ENCODE measurements around the gene ESR2. TPM values are rescaled to one million over a fixed set of nuclear protein-coding genes. Genes with fewer than 3 reads are reported as not detected.

Gene ESR2
- total RNA-seq, 1 donor from 2014 or later, result 0.31 TPM

DNA sequence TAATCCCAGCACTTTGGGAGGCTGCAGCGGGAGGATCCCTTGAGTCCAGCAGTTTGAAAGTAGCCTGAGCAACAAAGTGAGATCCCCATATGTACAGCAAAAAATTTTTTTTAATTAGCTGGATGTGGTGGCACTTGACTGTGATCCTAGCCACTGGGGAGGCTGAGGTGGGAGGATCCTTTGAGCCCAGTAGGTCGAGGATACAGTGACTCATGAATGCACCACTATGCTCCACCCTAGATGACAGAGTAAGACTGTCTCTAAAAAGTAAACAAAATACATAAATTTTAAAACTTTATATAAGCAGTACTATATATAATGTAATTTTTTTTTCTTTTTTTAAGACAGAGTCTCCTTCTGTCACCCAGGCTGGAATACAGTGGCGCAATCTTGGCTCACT is 115.4 kb downstream of the ESR2 start:
- H3K27ac Mint-ChIP-seq, result no peak overlapping the region
- peaks cover 24% of the 10 kb centered on the region for H3K36me3 Mint-ChIP-seq
- peaks cover 2% of the 10 kb centered on the region for H3K4me1 Mint-ChIP-seq
- DNase-seq (ENCODE audit: low spot score in 2 of 2, unreplicated experiment in 2 of 2), result no peak
- H3K4me3 Mint-ChIP-seq, result no peak overlapping the region
- no peaks in the 10 kb centered on the region for H3K9me3 Mint-ChIP-seq
- no peaks in the 10 kb centered on the region for H3K27me3 Mint-ChIP-seq (ENCODE audit: low read depth)
- TF ChIP-seq, protein P1, sequence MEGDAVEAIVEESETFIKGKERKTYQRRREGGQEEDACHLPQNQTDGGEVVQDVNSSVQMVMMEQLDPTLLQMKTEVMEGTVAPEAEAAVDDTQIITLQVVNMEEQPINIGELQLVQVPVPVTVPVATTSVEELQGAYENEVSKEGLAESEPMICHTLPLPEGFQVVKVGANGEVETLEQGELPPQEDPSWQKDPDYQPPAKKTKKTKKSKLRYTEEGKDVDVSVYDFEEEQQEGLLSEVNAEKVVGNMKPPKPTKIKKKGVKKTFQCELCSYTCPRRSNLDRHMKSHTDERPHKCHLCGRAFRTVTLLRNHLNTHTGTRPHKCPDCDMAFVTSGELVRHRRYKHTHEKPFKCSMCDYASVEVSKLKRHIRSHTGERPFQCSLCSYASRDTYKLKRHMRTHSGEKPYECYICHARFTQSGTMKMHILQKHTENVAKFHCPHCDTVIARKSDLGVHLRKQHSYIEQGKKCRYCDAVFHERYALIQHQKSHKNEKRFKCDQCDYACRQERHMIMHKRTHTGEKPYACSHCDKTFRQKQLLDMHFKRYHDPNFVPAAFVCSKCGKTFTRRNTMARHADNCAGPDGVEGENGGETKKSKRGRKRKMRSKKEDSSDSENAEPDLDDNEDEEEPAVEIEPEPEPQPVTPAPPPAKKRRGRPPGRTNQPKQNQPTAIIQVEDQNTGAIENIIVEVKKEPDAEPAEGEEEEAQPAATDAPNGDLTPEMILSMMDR (IDR thresholded peaks at IDR 0.05; ENCODE audit: unreplicated experiment), result no peak

GRCh38 chr14:64176330-64176729 is 117.8 kb downstream of the ESR2 start:
- Mint-ChIP-seq H3K27ac (no peak overlapping the region), H3K4me1 (peaks cover 2% of the 10 kb centered on the region), H3K9me3 (no peaks in the 10 kb centered on the region), H3K36me3 (peaks cover 26% of the 10 kb centered on the region), H3K27me3 (ENCODE audit: low read depth) (no peaks in the 10 kb centered on the region), H3K4me3 (no peak overlapping the region)
- DNase-seq (ENCODE audit: low spot score in 2 of 2, unreplicated experiment in 2 of 2), result no peak
- TF ChIP-seq, protein P1 (IDR thresholded peaks at IDR 0.05; ENCODE audit: unreplicated experiment), result no peak

DNA sequence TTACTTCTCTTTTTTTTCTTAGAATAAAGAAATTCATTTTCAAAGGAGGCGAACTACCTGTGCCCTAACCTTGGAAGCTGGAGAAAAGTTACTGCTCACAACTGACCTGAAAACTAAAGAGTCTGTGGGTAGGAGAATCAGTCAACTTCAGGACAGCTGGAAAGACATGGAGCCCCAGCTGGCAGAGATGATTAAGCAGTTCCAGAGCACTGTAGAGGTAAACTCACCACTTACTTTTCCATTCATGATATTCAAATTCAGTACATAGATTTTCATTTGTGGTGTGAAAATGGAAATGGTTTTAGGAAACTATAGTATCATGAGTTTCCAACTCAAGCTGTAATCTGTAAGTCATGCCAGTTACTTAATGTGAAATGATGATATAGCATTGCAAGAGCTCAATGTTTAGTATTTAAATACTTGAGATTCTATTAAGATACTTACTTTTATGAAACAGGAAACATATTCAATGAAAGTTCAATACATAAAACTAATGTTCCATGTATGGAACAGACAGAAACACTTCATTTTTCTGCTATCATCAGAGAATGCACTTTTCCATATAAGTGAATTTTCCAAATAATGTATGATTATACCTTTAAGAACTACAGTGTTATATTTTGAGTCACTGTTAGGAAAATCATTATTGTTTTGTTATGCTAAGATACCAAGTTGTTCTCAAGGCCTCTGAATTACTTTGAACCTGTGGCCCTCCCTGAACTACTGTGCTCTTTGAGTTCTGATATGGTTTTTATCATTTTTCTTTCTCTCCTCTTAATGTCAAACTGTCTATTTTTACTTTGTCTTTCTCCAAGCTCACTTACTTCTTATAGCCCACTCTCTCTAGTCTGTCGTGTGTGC is 119.0 kb downstream of the ESR2 start:
- TF ChIP-seq, protein P1 (IDR thresholded peaks at IDR 0.05; ENCODE audit: unreplicated experiment), result no peak
- Mint-ChIP-seq H3K4me3 (no peak overlapping the region), H3K9me3 (no peaks in the 10 kb centered on the region), H3K36me3 (peaks cover 26% of the 10 kb centered on the region), H3K4me1 (peaks cover 2% of the 10 kb centered on the region), H3K27ac (no peak overlapping the region), H3K27me3 (ENCODE audit: low read depth) (no peaks in the 10 kb centered on the region)
- no peak for DNase-seq (ENCODE audit: low spot score in 2 of 2, unreplicated experiment in 2 of 2)

GRCh38 chr14:64170181-64170580 is 124.0 kb downstream of the ESR2 start:
- no peak for DNase-seq (ENCODE audit: low spot score in 2 of 2, unreplicated experiment in 2 of 2)
- Mint-ChIP-seq H3K27ac (no peak overlapping the region), H3K27me3 (ENCODE audit: low read depth) (no peaks in the 10 kb centered on the region), H3K4me3 (no peak overlapping the region), H3K36me3 (peaks cover 26% of the 10 kb centered on the region), H3K4me1 (no peaks in the 10 kb centered on the region), H3K9me3 (no peaks in the 10 kb centered on the region)
- TF ChIP-seq, protein P1 (IDR thresholded peaks at IDR 0.05; ENCODE audit: unreplicated experiment), result no peak

DNA sequence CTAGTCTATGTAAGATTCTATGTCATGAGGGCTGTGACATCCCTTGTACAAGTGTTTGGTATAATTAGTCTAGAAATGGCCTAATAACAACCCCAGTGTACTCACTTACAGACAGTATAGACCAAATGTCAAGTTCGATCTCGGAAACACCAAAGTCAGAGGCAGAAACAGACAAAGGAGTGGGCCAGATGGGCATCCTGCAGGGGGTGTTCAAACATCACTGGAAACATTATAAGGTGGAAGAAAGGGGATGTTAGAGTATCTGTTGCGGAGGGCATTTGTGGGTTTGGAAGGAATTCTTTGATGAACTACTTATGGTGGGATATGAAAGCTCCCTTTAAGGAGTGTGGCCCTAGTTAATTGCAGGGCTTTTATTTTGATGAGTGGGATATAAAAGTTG is 134.6 kb downstream of the ESR2 start:
- Mint-ChIP-seq H3K4me1 (peaks cover 2% of the 10 kb centered on the region), H3K9me3 (peaks cover 3% of the 10 kb centered on the region), H3K36me3 (peaks cover 38% of the 10 kb centered on the region), H3K27ac (no peak overlapping the region), H3K27me3 (ENCODE audit: low read depth) (no peaks in the 10 kb centered on the region), H3K4me3 (no peak overlapping the region)
- TF ChIP-seq, protein P1 (IDR thresholded peaks at IDR 0.05; ENCODE audit: unreplicated experiment), result no peak
- no peak for DNase-seq (ENCODE audit: low spot score in 2 of 2, unreplicated experiment in 2 of 2)

Measured in mesothelial cell of epicardium (in vitro differentiated cells).